ENCODE data around the gene HLF. TPM values are rescaled to one million over a fixed set of nuclear protein-coding genes. Genes with fewer than 3 reads are reported as not detected.

HLF gene
- total RNA-seq, 4 donors from 2014 or later: 19.8 to 46.7 (median 29.9) TPM

- 70 to 76% methylated on average over 8 of the region's 8 CpGs for WGBS, 2 donors
- intact Hi-C loops (cut with DNase I; ENCODE audit: low total_unique reads): no loop called here
- DNase-seq (ENCODE audit: low spot score in 2 of 2): no peak
- no peak overlapping the region for H3K4me3 ChIP-seq (ENCODE audit: low read depth, poor library complexity, severe bottlenecking)
- TF ChIP-seq POLR2A (IDR thresholded peaks at IDR 0.05): no peak
- TF ChIP-seq, protein P1, sequence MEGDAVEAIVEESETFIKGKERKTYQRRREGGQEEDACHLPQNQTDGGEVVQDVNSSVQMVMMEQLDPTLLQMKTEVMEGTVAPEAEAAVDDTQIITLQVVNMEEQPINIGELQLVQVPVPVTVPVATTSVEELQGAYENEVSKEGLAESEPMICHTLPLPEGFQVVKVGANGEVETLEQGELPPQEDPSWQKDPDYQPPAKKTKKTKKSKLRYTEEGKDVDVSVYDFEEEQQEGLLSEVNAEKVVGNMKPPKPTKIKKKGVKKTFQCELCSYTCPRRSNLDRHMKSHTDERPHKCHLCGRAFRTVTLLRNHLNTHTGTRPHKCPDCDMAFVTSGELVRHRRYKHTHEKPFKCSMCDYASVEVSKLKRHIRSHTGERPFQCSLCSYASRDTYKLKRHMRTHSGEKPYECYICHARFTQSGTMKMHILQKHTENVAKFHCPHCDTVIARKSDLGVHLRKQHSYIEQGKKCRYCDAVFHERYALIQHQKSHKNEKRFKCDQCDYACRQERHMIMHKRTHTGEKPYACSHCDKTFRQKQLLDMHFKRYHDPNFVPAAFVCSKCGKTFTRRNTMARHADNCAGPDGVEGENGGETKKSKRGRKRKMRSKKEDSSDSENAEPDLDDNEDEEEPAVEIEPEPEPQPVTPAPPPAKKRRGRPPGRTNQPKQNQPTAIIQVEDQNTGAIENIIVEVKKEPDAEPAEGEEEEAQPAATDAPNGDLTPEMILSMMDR (IDR thresholded peaks at IDR 0.05): no peak
These were observed 49.5 kb downstream of the HLF start for GRCh38 chr17:55314061-55314783.

DNA sequence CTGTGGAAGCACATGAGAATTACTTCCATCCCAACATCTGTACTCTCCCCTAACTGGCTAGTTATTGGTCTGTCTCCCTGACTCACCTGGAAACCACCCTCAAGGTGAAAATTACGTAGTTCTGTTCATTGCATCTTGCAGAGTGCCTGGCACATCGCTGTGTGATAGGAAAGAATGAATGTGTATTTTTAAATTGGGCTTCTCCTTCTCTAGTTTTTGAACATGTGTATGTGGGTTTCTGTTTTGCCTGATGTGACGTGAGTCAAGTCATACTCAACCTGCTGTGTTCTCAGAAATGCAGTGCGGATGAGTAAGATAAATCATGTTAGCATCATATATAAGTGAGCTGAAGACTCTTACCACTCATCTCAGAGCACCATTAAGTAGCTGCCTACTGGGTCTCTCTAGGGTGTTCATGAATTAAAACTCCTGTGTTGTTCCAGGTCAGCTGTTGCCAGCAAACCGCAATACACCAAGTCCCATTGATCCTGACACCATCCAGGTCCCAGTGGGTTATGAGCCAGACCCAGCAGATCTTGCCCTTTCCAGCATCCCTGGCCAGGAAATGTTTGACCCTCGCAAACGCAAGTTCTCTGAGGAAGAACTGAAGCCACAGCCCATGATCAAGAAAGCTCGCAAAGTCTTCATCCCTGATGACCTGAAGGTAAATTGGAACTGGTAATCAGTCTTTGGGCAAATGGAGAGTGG, 50.2 kb downstream of the HLF start:
- TF ChIP-seq POLR2A (IDR thresholded peaks at IDR 0.05): no peak
- TF ChIP-seq, protein P1 (IDR thresholded peaks at IDR 0.05): no peak
- 88 to 92% methylated on average over 8 of the region's 8 CpGs for WGBS, 2 donors
- no peak overlapping the region for H3K4me3 ChIP-seq (ENCODE audit: low read depth, poor library complexity, severe bottlenecking)
- DNase-seq (ENCODE audit: low spot score in 2 of 2): no peak
- intact Hi-C loops (cut with DNase I; ENCODE audit: low total_unique reads): no loop called here

GRCh38 chr17:55316499-55316898, 51.7 kb downstream of the HLF start:
- intact Hi-C loops (cut with DNase I; ENCODE audit: low total_unique reads): no loop called here
- DNase-seq (ENCODE audit: low spot score in 2 of 2): no peak
- WGBS, 2 donors: 72 to 79% methylated on average over 2 of the region's 2 CpGs
- no peak overlapping the region for H3K4me3 ChIP-seq (ENCODE audit: low read depth, poor library complexity, severe bottlenecking)
- TF ChIP-seq POLR2A (IDR thresholded peaks at IDR 0.05): no peak
- TF ChIP-seq, protein P1 (IDR thresholded peaks at IDR 0.05): no peak

DNA sequence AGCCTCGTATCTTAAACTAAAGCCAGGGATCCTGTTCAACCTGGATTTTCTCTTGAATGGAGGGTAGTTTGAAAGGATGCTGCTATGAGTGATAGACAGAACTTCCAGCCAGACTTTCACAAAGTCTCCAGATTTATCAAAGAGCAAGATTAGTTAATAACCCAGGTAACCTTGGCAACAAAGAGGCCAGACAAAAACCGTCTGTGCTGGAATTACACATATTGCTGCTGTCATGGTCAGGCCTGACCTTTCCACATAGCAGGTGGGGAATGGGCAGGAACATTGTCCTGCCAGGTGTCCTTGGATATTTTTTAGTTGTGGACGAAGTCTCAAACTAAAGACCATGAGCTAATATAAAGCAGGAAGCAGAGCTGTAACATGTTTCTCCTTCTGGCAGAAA, 52.5 kb downstream of the HLF start:
- TF ChIP-seq, protein P1 (IDR thresholded peaks at IDR 0.05): no peak
- TF ChIP-seq POLR2A (IDR thresholded peaks at IDR 0.05): no peak
- 89 to 93% methylated on average over 3 of the region's 3 CpGs for WGBS, 2 donors
- no peak overlapping the region for H3K4me3 ChIP-seq (ENCODE audit: low read depth, poor library complexity, severe bottlenecking)
- intact Hi-C loops (cut with DNase I; ENCODE audit: low total_unique reads): no loop called here
- no peak for DNase-seq (ENCODE audit: low spot score in 2 of 2)

- no peak for TF ChIP-seq POLR2A (IDR thresholded peaks at IDR 0.05)
- TF ChIP-seq, protein P1 (IDR thresholded peaks at IDR 0.05): no peak
- DNase-seq (ENCODE audit: low spot score in 2 of 2): no peak
- H3K4me3 ChIP-seq (ENCODE audit: low read depth, poor library complexity, severe bottlenecking): no peak overlapping the region
- WGBS, 2 donors: 70% methylated on average over 8 of the region's 8 CpGs
- intact Hi-C loops (cut with DNase I; ENCODE audit: low total_unique reads): no loop called here
These were observed 53.3 kb downstream of the HLF start for GRCh38 chr17:55318081-55318480.

Data from lower leg skin (tissue), 4 donors.